Caco-2 (cell line): ENCODE data around the gene CTXN3. TPM values are rescaled to one million over a fixed set of nuclear protein-coding genes. Genes with fewer than 3 reads are reported as not detected.

ENCODE experiments used
- BruUV-seq: library from RNA; stranded (reverse); fragments of 400-500 nt; replicated peaks from 2 replicates; lab custom pipeline; 2021; lab: Mats Ljungman, UMichigan
- CTCF ChIA-PET: fragments of 300-600 bp; sonication (Branson Sonifier 250); formaldehyde crosslinking; loops from one replicate; lab custom pipeline; 2022; ENCODE audit warnings: antibody characterized with exemption; lab: Charles Lee
- POLR2A ChIA-PET: fragments of 300-600 bp; sonication (Branson Sonifier 250); formaldehyde crosslinking; loops from one replicate; lab custom pipeline; 2022; ENCODE audit warnings: antibody characterized with exemption; lab: Charles Lee
- DNase-seq, 2 experiments: peaks; one replicate each; pipeline versions ENCODE4 v3.0.0 to v3.0.0-alpha.2; 2020 to 2022
- H3K27me3 ChIP-seq: replicated peaks from 2 replicates; pipeline ENCODE4 v1.6.0; 2011; ENCODE audit warnings: low read length; ENCODE audit not compliant: control insufficient read depth, insufficient read depth
- H3K36me3 ChIP-seq: 2 replicates; pipeline ENCODE4 v1.5.1; 2011; ENCODE audit warnings: low read length; ENCODE audit not compliant: control insufficient read depth, insufficient read depth
- H3K4me1 ChIP-seq: fragments of 250-450 bp; sonication (Bioruptor Pico); 2 replicates; pipeline ENCODE4 v1.5.1; 2020; ENCODE audit warnings: mild to moderate bottlenecking
- H3K4me3 ChIP-seq: 2 replicates; pipeline ENCODE4 v1.5.1; 2011; ENCODE audit warnings: low read depth, mild to moderate bottlenecking, control low read depth, low read length
- H3K9me3 ChIP-seq: fragments of 250-450 bp; sonication (Bioruptor Pico); 2 replicates; pipeline ENCODE4 v1.5.1; 2020; ENCODE audit warnings: mild to moderate bottlenecking, moderate library complexity
- H3K27ac Mint-ChIP-seq: one replicate; pipeline ENCODE4 v1.8.0; 2022; ENCODE audit warnings: mixed read lengths; ENCODE audit not compliant: unreplicated experiment
- H3K27me3 Mint-ChIP-seq: one replicate; pipeline ENCODE4 v1.8.0; 2022; ENCODE audit warnings: mixed read lengths; ENCODE audit not compliant: insufficient read depth, unreplicated experiment
- H3K36me3 Mint-ChIP-seq: one replicate; pipeline ENCODE4 v1.8.0; 2022; ENCODE audit warnings: mild to moderate bottlenecking, mixed read lengths; ENCODE audit not compliant: insufficient read depth, unreplicated experiment
- H3K4me1 Mint-ChIP-seq: one replicate; pipeline ENCODE4 v1.8.0; 2022; ENCODE audit warnings: low read depth, mixed read lengths; ENCODE audit not compliant: unreplicated experiment
- H3K4me3 Mint-ChIP-seq: one replicate; pipeline ENCODE4 v1.8.0; 2022; ENCODE audit warnings: mild to moderate bottlenecking, moderate library complexity, mixed read lengths; ENCODE audit not compliant: unreplicated experiment
- H3K9me3 Mint-ChIP-seq: one replicate; pipeline ENCODE4 v1.8.0; 2022; ENCODE audit warnings: mixed read lengths; ENCODE audit not compliant: unreplicated experiment
- intact Hi-C: fragments of 100-400 bp; cut with micrococcal nuclease; formaldehyde crosslinking; loops from one replicate; pipeline ENCODE4 v1.10.0; 2022; ENCODE audit not compliant: unreplicated experiment
- total RNA-seq: library from RNA; stranded (reverse); gene quantifications from 2 replicates; pipeline ENCODE4 v1.2.3, GENCODE V29; 2022
- TF ChIP-seq, protein P1 (sequence below), 2 experiments: fragments of 200-600 bp in 1 of 2; IDR thresholded peaks; 1 replicate in 1 of 2; 2 replicates in 1 of 2; pipeline versions ENCODE4 v1.5.1 to v1.8.0; 2011 to 2022; ENCODE audit warnings: antibody characterized with exemption in 1 of 2, control low read depth in 1 of 2, inconsistent platforms in 1 of 2, low read depth in 1 of 2, low read length in 1 of 2, mild to moderate bottlenecking in 1 of 2, moderate library complexity in 1 of 2; ENCODE audit not compliant: insufficient read depth in 1 of 2, severe bottlenecking in 1 of 2, unreplicated experiment in 1 of 2

CTXN3 gene
- total RNA-seq, 1 experiment from 2014 or later: not detected

DNA sequence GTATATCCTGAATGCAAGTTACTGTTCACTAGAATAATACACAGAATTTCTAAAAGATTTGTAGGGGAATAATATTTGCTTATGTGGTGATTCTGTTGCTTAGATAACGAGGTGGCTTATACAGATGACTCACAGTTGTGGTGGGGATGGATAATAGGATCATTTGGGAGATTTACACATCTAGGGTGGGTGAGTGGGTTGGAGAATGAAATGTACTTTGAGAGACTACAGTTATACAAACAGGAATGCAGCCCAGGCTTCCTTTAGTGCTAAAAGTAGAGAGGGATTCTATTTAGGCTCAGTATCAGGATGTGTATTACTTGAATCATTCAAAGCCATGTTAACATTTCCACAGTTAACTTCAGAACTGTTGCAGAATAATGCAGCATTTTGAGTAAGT is 1.8 kb downstream of the CTXN3 start:
- CTCF ChIA-PET: no interaction called here

DNA sequence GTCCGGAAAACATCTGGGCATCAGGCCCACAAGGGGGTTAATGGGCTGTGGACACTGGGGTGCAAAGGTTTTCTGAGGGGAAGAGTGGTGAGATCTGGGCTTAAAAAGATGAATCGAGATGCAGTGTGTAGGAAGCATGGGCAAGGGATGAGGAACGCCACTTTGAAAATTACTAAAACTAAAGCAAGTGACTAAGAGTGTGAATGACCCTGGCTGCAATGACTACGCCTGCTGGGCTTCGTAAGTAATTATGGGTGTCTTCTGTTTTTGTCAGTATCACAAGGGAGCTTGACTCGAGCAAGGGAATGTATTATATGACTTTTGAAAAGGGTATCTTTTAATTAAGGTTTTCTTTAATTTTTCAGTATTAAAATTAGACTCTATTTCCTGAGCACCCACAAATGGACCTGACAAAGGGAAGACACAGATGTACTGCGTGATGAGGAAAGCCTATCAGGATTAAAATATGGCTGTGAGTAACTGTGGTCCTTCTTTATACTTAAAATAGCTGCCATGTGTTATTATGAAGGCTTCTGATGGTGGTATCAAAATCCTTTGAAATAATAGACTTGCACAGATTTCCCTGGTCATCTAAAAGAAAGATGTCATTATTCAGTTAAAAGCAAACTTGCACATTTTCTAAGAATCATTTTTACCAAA is 4.2 kb downstream of the CTXN3 start:
- no peaks in the 10 kb centered on the region for H3K36me3 Mint-ChIP-seq
- Histone ChIP-seq H3K4me3 (no peak overlapping the region), H3K9me3 (no peaks in the 10 kb centered on the region), H3K36me3 (no peaks in the 10 kb centered on the region), H3K4me1 (no peaks in the 10 kb centered on the region), H3K27me3 (no peaks in the 10 kb centered on the region; the same call in 1 of the 2 replicates)
- no peak for DNase-seq
- intact Hi-C loops: no loop called here
- ChIA-PET CTCF (no interaction called here), POLR2A (no interaction called here)
- H3K27me3 Mint-ChIP-seq: peaks cover 2% of the 10 kb centered on the region
- no TSS peak for BruUV-seq
- peaks cover 9% of the 10 kb centered on the region for H3K4me1 Mint-ChIP-seq
- H3K4me3 Mint-ChIP-seq: no peak overlapping the region
- no peak overlapping the region for H3K27ac Mint-ChIP-seq
- TF ChIP-seq, protein P1, sequence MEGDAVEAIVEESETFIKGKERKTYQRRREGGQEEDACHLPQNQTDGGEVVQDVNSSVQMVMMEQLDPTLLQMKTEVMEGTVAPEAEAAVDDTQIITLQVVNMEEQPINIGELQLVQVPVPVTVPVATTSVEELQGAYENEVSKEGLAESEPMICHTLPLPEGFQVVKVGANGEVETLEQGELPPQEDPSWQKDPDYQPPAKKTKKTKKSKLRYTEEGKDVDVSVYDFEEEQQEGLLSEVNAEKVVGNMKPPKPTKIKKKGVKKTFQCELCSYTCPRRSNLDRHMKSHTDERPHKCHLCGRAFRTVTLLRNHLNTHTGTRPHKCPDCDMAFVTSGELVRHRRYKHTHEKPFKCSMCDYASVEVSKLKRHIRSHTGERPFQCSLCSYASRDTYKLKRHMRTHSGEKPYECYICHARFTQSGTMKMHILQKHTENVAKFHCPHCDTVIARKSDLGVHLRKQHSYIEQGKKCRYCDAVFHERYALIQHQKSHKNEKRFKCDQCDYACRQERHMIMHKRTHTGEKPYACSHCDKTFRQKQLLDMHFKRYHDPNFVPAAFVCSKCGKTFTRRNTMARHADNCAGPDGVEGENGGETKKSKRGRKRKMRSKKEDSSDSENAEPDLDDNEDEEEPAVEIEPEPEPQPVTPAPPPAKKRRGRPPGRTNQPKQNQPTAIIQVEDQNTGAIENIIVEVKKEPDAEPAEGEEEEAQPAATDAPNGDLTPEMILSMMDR (IDR thresholded peaks at IDR 0.05; ENCODE audit: insufficient read depth in 1 of 2, low read depth in 1 of 2, low read length in 1 of 2, severe bottlenecking in 1 of 2, unreplicated experiment in 1 of 2): no peak
- H3K9me3 Mint-ChIP-seq: no peaks in the 10 kb centered on the region

More for the DNA sequence above, 1.8 kb downstream of the CTXN3 start:
- BruUV-seq: no TSS peak
- no peaks in the 10 kb centered on the region for H3K36me3 Mint-ChIP-seq
- H3K4me1 Mint-ChIP-seq: peaks cover 19% of the 10 kb centered on the region
- no peaks in the 10 kb centered on the region; the same call in 1 of the 2 replicates for H3K27me3 ChIP-seq
- DNase-seq: no peak
- no peak overlapping the region for H3K27ac Mint-ChIP-seq
- peaks cover 2% of the 10 kb centered on the region for H3K27me3 Mint-ChIP-seq
- no peaks in the 10 kb centered on the region for H3K9me3 Mint-ChIP-seq
- H3K4me1 ChIP-seq: no peaks in the 10 kb centered on the region; the same call in 1 of the 2 replicates
- H3K36me3 ChIP-seq: no peaks in the 10 kb centered on the region
- TF ChIP-seq, protein P1 (IDR thresholded peaks at IDR 0.05; ENCODE audit: insufficient read depth in 1 of 2, low read depth in 1 of 2, low read length in 1 of 2, severe bottlenecking in 1 of 2, unreplicated experiment in 1 of 2): no peak
- POLR2A ChIA-PET: no interaction called here
- H3K4me3 Mint-ChIP-seq: no peak overlapping the region
- intact Hi-C loops: no loop called here
- no peaks in the 10 kb centered on the region for H3K9me3 ChIP-seq
- no peak overlapping the region for H3K4me3 ChIP-seq

DNA sequence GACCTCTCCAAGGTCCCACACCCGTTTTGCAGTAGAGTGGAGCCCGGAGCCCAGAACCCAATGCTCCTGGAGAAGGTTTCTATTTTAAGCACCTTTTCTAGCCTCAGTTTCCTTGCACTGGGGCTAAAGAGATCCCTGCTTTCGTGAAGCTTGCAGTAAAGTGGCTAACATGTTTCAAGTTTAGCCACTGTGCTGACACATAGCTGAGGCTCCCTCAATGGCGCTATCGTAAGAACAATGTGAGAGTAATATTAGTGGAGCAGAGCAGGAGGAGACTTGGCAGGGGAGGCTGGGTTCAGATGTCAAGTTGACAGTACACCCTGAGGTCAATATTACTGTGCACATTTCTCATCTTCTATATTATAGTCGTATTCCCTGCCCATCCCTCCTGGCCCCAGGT is 7.9 kb downstream of the CTXN3 start:
- peaks cover 8% of the 10 kb centered on the region for H3K4me1 Mint-ChIP-seq
- H3K36me3 Mint-ChIP-seq: no peaks in the 10 kb centered on the region
- ChIA-PET POLR2A (no interaction called here), CTCF (no interaction called here)
- no peak for DNase-seq
- H3K9me3 Mint-ChIP-seq: no peaks in the 10 kb centered on the region
- H3K4me3 Mint-ChIP-seq: no peak overlapping the region
- H3K36me3 ChIP-seq: no peaks in the 10 kb centered on the region
- H3K4me1 ChIP-seq: no peaks in the 10 kb centered on the region
- no peaks in the 10 kb centered on the region for H3K27me3 ChIP-seq
- peaks cover 5% of the 10 kb centered on the region for H3K27me3 Mint-ChIP-seq
- no peak overlapping the region for H3K27ac Mint-ChIP-seq
- intact Hi-C loops: no loop called here
- no peaks in the 10 kb centered on the region for H3K9me3 ChIP-seq
- H3K4me3 ChIP-seq: no peak overlapping the region
- no TSS peak for BruUV-seq
- TF ChIP-seq, protein P1 (IDR thresholded peaks at IDR 0.05; ENCODE audit: insufficient read depth in 1 of 2, low read depth in 1 of 2, low read length in 1 of 2, severe bottlenecking in 1 of 2, unreplicated experiment in 1 of 2): no peak
